Rectal smooth muscle tissue (tissue), 1 donor: ENCODE measurements around the gene ATP2B2.
"Not testable (repeated sequence)": the region's sequence is repeated elsewhere in the genome, so short reads cannot be mapped to it uniquely, and the experiment has no call there.

Experiments
- H3K27ac ChIP-seq: one replicate; pipeline ENCODE4 v1.7.0; 2013; ENCODE audit warnings: low read depth, low read length, inconsistent platforms
- H3K27me3 ChIP-seq: one replicate; pipeline ENCODE4 v1.7.0; 2013; ENCODE audit warnings: low read length; ENCODE audit not compliant: control insufficient read depth, insufficient read depth
- H3K36me3 ChIP-seq: one replicate; pipeline ENCODE4 v1.7.0; 2013; ENCODE audit warnings: low read length; ENCODE audit not compliant: control insufficient read depth, insufficient read depth
- H3K4me1 ChIP-seq: one replicate; pipeline ENCODE4 v1.7.0; 2013; ENCODE audit warnings: low read length; ENCODE audit not compliant: control insufficient read depth, insufficient read depth
- H3K4me3 ChIP-seq: one replicate; pipeline ENCODE4 v1.7.0; 2013; ENCODE audit warnings: low read length
- H3K9ac ChIP-seq: one replicate; pipeline ENCODE4 v1.7.0; 2013; ENCODE audit warnings: low read length

Gene ATP2B2

GRCh38 chr3:10387881-10388609 is 117.3 kb downstream of the ATP2B2 start:
- Histone ChIP-seq H3K36me3 (no peaks in the 10 kb centered on the region), H3K27ac (no peak overlapping the region), H3K27me3 (no peaks in the 10 kb centered on the region), H3K4me3 (no peak overlapping the region), H3K9ac (no peak overlapping the region), H3K4me1 (no peaks in the 10 kb centered on the region)

- no peaks in the 10 kb centered on the region for H3K36me3 ChIP-seq
These were observed 119.3 kb downstream of the ATP2B2 start for GRCh38 chr3:10386121-10386520.

GRCh38 chr3:10384541-10385360 is 120.6 kb downstream of the ATP2B2 start:
- H3K27ac ChIP-seq: no peak overlapping the region
- no peaks in the 10 kb centered on the region for H3K4me1 ChIP-seq

More at GRCh38 chr3:10386121-10386520, 119.3 kb downstream of the ATP2B2 start:
- Histone ChIP-seq H3K9ac (no peak overlapping the region), H3K4me1 (no peaks in the 10 kb centered on the region), H3K4me3 (no peak overlapping the region), H3K27ac (no peak overlapping the region), H3K27me3 (no peaks in the 10 kb centered on the region)

GRCh38 chr3:10383850-10384248 is 121.5 kb downstream of the ATP2B2 start:
- Histone ChIP-seq H3K36me3 (no peaks in the 10 kb centered on the region), H3K4me3 (no peak overlapping the region), H3K9ac (no peak overlapping the region)

More at GRCh38 chr3:10384541-10385360, 120.6 kb downstream of the ATP2B2 start:
- Histone ChIP-seq H3K36me3 (no peaks in the 10 kb centered on the region), H3K4me3 (no peak overlapping the region), H3K27me3 (no peaks in the 10 kb centered on the region), H3K9ac (no peak overlapping the region)

GRCh38 chr3:10382892-10383849 is 122.2 kb downstream of the ATP2B2 start:
- H3K27me3 ChIP-seq: no peaks in the 10 kb centered on the region
- no peak overlapping the region for H3K9ac ChIP-seq
- H3K4me3 ChIP-seq: no peak overlapping the region
- no peaks in the 10 kb centered on the region for H3K4me1 ChIP-seq
- no peaks in the 10 kb centered on the region for H3K36me3 ChIP-seq
- no peak overlapping the region for H3K27ac ChIP-seq

More at GRCh38 chr3:10383850-10384248, 121.5 kb downstream of the ATP2B2 start:
- H3K27ac ChIP-seq: no peak overlapping the region
- H3K27me3 ChIP-seq: no peaks in the 10 kb centered on the region
- no peaks in the 10 kb centered on the region for H3K4me1 ChIP-seq

GRCh38 chr3:10382445-10382844 is 122.9 kb downstream of the ATP2B2 start:
- H3K4me3 ChIP-seq, H3K27ac ChIP-seq, H3K9ac ChIP-seq, H3K27me3 ChIP-seq, H3K36me3 ChIP-seq, H3K4me1 ChIP-seq: not testable (repeated sequence)

GRCh38 chr3:10381336-10381735 is 124.0 kb downstream of the ATP2B2 start:
- Histone ChIP-seq H3K9ac (no peak overlapping the region), H3K4me1 (no peaks in the 10 kb centered on the region), H3K27ac (no peak overlapping the region), H3K4me3 (no peak overlapping the region), H3K27me3 (no peaks in the 10 kb centered on the region), H3K36me3 (no peaks in the 10 kb centered on the region)

- Histone ChIP-seq H3K27ac (no peak overlapping the region), H3K4me3 (no peak overlapping the region), H3K4me1 (no peaks in the 10 kb centered on the region)
These were observed 124.5 kb downstream of the ATP2B2 start for GRCh38 chr3:10380906-10381305.

GRCh38 chr3:10379961-10380360 is 125.4 kb downstream of the ATP2B2 start:
- H3K4me1 ChIP-seq: no peaks in the 10 kb centered on the region
- H3K27ac ChIP-seq: no peak overlapping the region

More at GRCh38 chr3:10380906-10381305, 124.5 kb downstream of the ATP2B2 start:
- Histone ChIP-seq H3K36me3 (no peaks in the 10 kb centered on the region), H3K9ac (no peak overlapping the region), H3K27me3 (no peaks in the 10 kb centered on the region)

GRCh38 chr3:10379161-10379560 is 126.2 kb downstream of the ATP2B2 start:
- H3K9ac ChIP-seq: no peak overlapping the region
- no peaks in the 10 kb centered on the region for H3K27me3 ChIP-seq
- H3K36me3 ChIP-seq: no peaks in the 10 kb centered on the region
- H3K4me3 ChIP-seq: no peak overlapping the region
- H3K27ac ChIP-seq: no peak overlapping the region
- no peaks in the 10 kb centered on the region for H3K4me1 ChIP-seq

More at GRCh38 chr3:10379961-10380360, 125.4 kb downstream of the ATP2B2 start:
- H3K27me3 ChIP-seq: no peaks in the 10 kb centered on the region
- H3K4me3 ChIP-seq: no peak overlapping the region
- no peaks in the 10 kb centered on the region for H3K36me3 ChIP-seq
- no peak overlapping the region for H3K9ac ChIP-seq

- Histone ChIP-seq H3K4me3 (no peak overlapping the region), H3K27ac (no peak overlapping the region), H3K36me3 (no peaks in the 10 kb centered on the region), H3K4me1 (no peaks in the 10 kb centered on the region), H3K9ac (no peak overlapping the region), H3K27me3 (no peaks in the 10 kb centered on the region)
These were observed 126.6 kb downstream of the ATP2B2 start for GRCh38 chr3:10378742-10379141.

GRCh38 chr3:10378246-10378645 is 127.1 kb downstream of the ATP2B2 start:
- no peak overlapping the region for H3K27ac ChIP-seq
- no peaks in the 10 kb centered on the region for H3K27me3 ChIP-seq
- H3K4me1 ChIP-seq: no peaks in the 10 kb centered on the region
- H3K4me3 ChIP-seq: no peak overlapping the region
- H3K9ac ChIP-seq: no peak overlapping the region
- no peaks in the 10 kb centered on the region for H3K36me3 ChIP-seq
